WTC11 (cell line): ENCODE data around the gene PSMD5.

Source experiments
- CREB1 ChIP-seq: sonication (generic); formaldehyde crosslinking; IDR thresholded peaks from 2 replicates; pipeline ENCODE4 v1.8.0; 2023; ENCODE audit warnings: mild to moderate bottlenecking, missing genetic modification reagents
- CTCF ChIP-seq: fragments of 200-600 bp; IDR thresholded peaks from 2 replicates; pipeline ENCODE4 v1.8.0; 2022; ENCODE audit warnings: antibody characterized with exemption
- HMGXB4 ChIP-seq: sonication (generic); formaldehyde crosslinking; IDR thresholded peaks from 2 replicates; pipeline ENCODE4 v1.8.1; 2023; ENCODE audit warnings: mild to moderate bottlenecking, moderate library complexity, missing genetic modification reagents
- NR2C2 ChIP-seq: sonication (generic); formaldehyde crosslinking; IDR thresholded peaks from 2 replicates; pipeline ENCODE4 v1.8.0; 2022; ENCODE audit warnings: mild to moderate bottlenecking, missing genetic modification reagents
- OVOL2 ChIP-seq: fragments of 250-450 bp; sonication (Bioruptor Pico); IDR thresholded peaks from 2 replicates; pipeline ENCODE4 v1.9.0; 2021; ENCODE audit warnings: mild to moderate bottlenecking, borderline replicate concordance

GRCh38 chr9:120869360-120869687 is 26.6 kb upstream of the PSMD5 start:
- TF ChIP-seq OVOL2 (CRISPR knock-in tag) (no peak), CTCF (no peak), CREB1 (CRISPR knock-in tag) (no peak), NR2C2 (CRISPR knock-in tag) (no peak), HMGXB4 (CRISPR knock-in tag) (no peak)
